Adrenal gland (tissue), 12 donors: ENCODE measurements around the gene PTDSS2. TPM values are rescaled to one million over a fixed set of nuclear protein-coding genes. Genes with fewer than 3 reads are reported as not detected.
A peak's percentile ranks its signal among the peaks of the same experiment; 100 is the strongest.

Experiments used
- DNase-seq, 7 donors: peaks; one replicate each; pipeline ENCODE4 v3.0.0-alpha.2; 2019 to 2020
- H3K27ac ChIP-seq, 5 donors: fragments of 200-600 bp; sonication (generic) in 4 of 5; 1 replicate in 3 of 5; 2 replicates in 2 of 5; pipeline versions ENCODE4 v1.5.1 to v1.8.0; 2016 to 2020; ENCODE audit warnings: mild to moderate bottlenecking in 1 of 5
- H3K27me3 ChIP-seq: fragments of 200-600 bp; 2 replicates; pipeline ENCODE4 v1.8.0; 2021
- H3K36me3 ChIP-seq, 2 donors: fragments of 200-600 bp; replicated peaks in 1 of 2; 1 replicate in 1 of 2; 2 replicates in 1 of 2; pipeline versions ENCODE4 v1.5.1 to v1.8.0; 2018 to 2022
- H3K4me1 ChIP-seq, 2 donors: fragments of 200-600 bp; replicated peaks in 1 of 2; 1 replicate in 1 of 2; 2 replicates in 1 of 2; pipeline versions ENCODE4 v1.5.1 to v1.8.0; 2018 to 2021
- H3K4me3 ChIP-seq, 4 donors: fragments of 200-600 bp; sonication (generic) in 3 of 4; one replicate each; pipeline ENCODE4 v1.5.1; 2016 to 2018
- H3K9me3 ChIP-seq, 3 donors: fragments of 200-600 bp; sonication (generic) in 1 of 3; replicated peaks in 1 of 3; 1 replicate in 2 of 3; 2 replicates in 1 of 3; pipeline versions ENCODE4 v1.5.1 to v1.8.0; 2016 to 2021
- CTCF ChIP-seq, 6 experiments: fragments of 450-650 bp in 4 of 6; fragments of 200-600 bp in 2 of 6; sonication (generic) in 1 of 6; IDR thresholded peaks; 1 replicate in 5 of 6; 2 replicates in 1 of 6; pipeline versions ENCODE4 v1.5.1 to v1.8.0; 2016 to 2021; ENCODE audit warnings: antibody characterized with exemption in 6 of 6, mild to moderate bottlenecking in 2 of 6, moderate library complexity in 1 of 6
- POLR2A ChIP-seq, 2 donors: fragments of 450-650 bp; IDR thresholded peaks; one replicate each; pipeline ENCODE4 v1.6.1; 2017; ENCODE audit warnings: antibody characterized with exemption in 2 of 2, mild to moderate bottlenecking in 2 of 2, moderate library complexity in 1 of 2
- WGBS, 4 donors: extraction: QIAGEN DNeasy Blood & Tissue Kit in 2 of 4; methylation state at CpG; one replicate each; pipeline versions ENCODE4 v1.1.5 to v1.1.7; 2013 to 2017; 5-methylcytosine and 5-hydroxymethylcytosine counted together
- intact Hi-C, 2 donors: fragments of 100-400 bp; cut with DNase I; formaldehyde crosslinking; loops; one replicate each; pipeline versions ENCODE4 v1.14.1 to v1.15.0; 2022 to 2023
- polyA plus RNA-seq, 3 donors: library from polyadenylated mRNA; stranded (reverse); fragments of 200-250 nt in 2 of 3; fragments of 350-450 nt in 1 of 3; fragmentation: Illumina TruSeq in 1 of 3; extraction: RNeasy Lipid Tissue Mini Kit (QIAGEN cat#74804) in 1 of 3; gene quantifications; one replicate each; pipeline ENCODE4 v1.2.3, GENCODE V29; 2013 to 2014
- total RNA-seq, 9 donors: library from RNA; depleted of rRNA in 4 of 9; stranded (reverse); fragments of >200 nt in 4 of 9; fragments of 120-200 nt in 1 of 9; fragmentation: NEBNext Ultra II Directional in 1 of 9; extraction: Animal tissue kit (Norgen Biotek cat#: 25700) in 1 of 9; gene quantifications; one replicate each; pipeline versions ENCODE4 v1.1.0 to v1.2.4, GENCODE V29; 2013 to 2023
- donor health status: healthy with polysubstance abuse.
- donor health status: Bipolar disorder and iron deficiency.
- donor health status: DM: yes; HTN: yes; CAD: no.
- donor health status: DM: no; HTN: no; CAD: no.
- donor health status: DM: no; HTN: no; CAD: no.
- donor health status: DM: yes; HTN: yes; CAD: no.

Gene PTDSS2
- total and polyA plus RNA-seq, 12 donors = 11.0 to 109 (median 44.7) TPM

GRCh38 chr11:502288-503178 lies 52.5 kb downstream of the PTDSS2 start:
- no peaks in the 10 kb centered on the region for H3K9me3 ChIP-seq
- 63 to 100% (median 79%) methylated on average over 1 to 10 of the region's 10 CpGs for WGBS, 4 donors
- H3K27me3 ChIP-seq = no peaks in the 10 kb centered on the region
- TF ChIP-seq CTCF (IDR thresholded peaks at IDR 0.05) (no peak), POLR2A (IDR thresholded peaks at IDR 0.05) (no peak)
- intact Hi-C loops = loop anchor here (5.0 to 10.0 kb wide), 2 partner anchors 48 to 50 kb away; partner anchors contain the start of gene PTDSS2 (in 2 of the 2)
- DNase-seq = peak in 2 of 7 donors; percentile 29 to 37
- peak overlapping the region in 3 of 5 donors; percentile 67 to 85 (median 81) for H3K27ac ChIP-seq
- peak overlapping the region in 1 of 4 donors; percentile 56 for H3K4me3 ChIP-seq
- peaks cover 21 to 38% of the 10 kb centered on the region in 2 donors for H3K4me1 ChIP-seq
- H3K36me3 ChIP-seq = peaks cover 0 to 45% of the 10 kb centered on the region in 2 donors

GRCh38 chr11:503179-503981 lies 53.3 kb downstream of the PTDSS2 start:
- no peaks in the 10 kb centered on the region for H3K9me3 ChIP-seq
- TF ChIP-seq CTCF (IDR thresholded peaks at IDR 0.05) (no peak), POLR2A (IDR thresholded peaks at IDR 0.05) (no peak)
- H3K4me1 ChIP-seq = peaks cover 27 to 43% of the 10 kb centered on the region in 2 donors
- H3K27ac ChIP-seq = peak overlapping the region; percentile 54 to 85 (median 81)
- peak; percentile 48 to 77 (median 70) for DNase-seq
- peak overlapping the region in 2 of 4 donors; percentile 20 to 56 for H3K4me3 ChIP-seq
- peaks cover 0 to 36% of the 10 kb centered on the region in 2 donors for H3K36me3 ChIP-seq
- intact Hi-C loops = loop anchor here (5.0 to 10.0 kb wide), 2 partner anchors 49 to 51 kb away; partner anchors contain the start of gene PTDSS2 (in 2 of the 2)
- WGBS, 4 donors = 23 to 64% (median 38%) methylated on average over 8 to 24 of the region's 24 CpGs
- H3K27me3 ChIP-seq = no peaks in the 10 kb centered on the region

GRCh38 chr11:504053-504993 lies 54.2 kb downstream of the PTDSS2 start:
- H3K36me3 ChIP-seq = peaks cover 0 to 27% of the 10 kb centered on the region in 2 donors
- DNase-seq = peak in 6 of 7 donors; percentile 57 to 65 (median 60)
- H3K4me1 ChIP-seq = peaks cover 27 to 43% of the 10 kb centered on the region in 2 donors
- H3K27ac ChIP-seq = peak overlapping the region; percentile 54 to 85 (median 81)
- no peak for TF ChIP-seq CTCF (IDR thresholded peaks at IDR 0.05)
- TF ChIP-seq POLR2A (IDR thresholded peaks at IDR 0.05) = peak in 1 of 2 donors; percentile 41
- peak overlapping the region in 3 of 4 donors; percentile 3 to 56 (median 20) for H3K4me3 ChIP-seq
- WGBS, 4 donors = 4 to 15% (median 7%) methylated on average over 32 to 72 of the region's 72 CpGs
- H3K9me3 ChIP-seq = no peaks in the 10 kb centered on the region
- no peaks in the 10 kb centered on the region for H3K27me3 ChIP-seq
- intact Hi-C loops = loop anchor here (5.0 to 10.0 kb wide), 2 partner anchors 50 to 52 kb away; partner anchors contain the start of gene PTDSS2 (in 2 of the 2)
